ENCODE measurements around the gene NAPSA. TPM values are rescaled to one million over a fixed set of nuclear protein-coding genes. Genes with fewer than 3 reads are reported as not detected.

The NAPSA gene
- total and polyA plus RNA-seq, 2 of the 8 experiments (the other 6 are each of a cell fraction or from before 2014, with no cell fraction given), result 0.71 to 0.73 TPM

GRCh38 chr19:50328873-50329145 is 36.6 kb downstream of the NAPSA start:
- Histone ChIP-seq H2AK5ac (ENCODE audit: low read depth, low read length) (no peak overlapping the region), H3K4ac (replicated peaks; ENCODE audit: insufficient read length, low read depth, low read length) (no peak overlapping the region), H3K27ac (ENCODE audit: low read depth, low read length) (no peak overlapping the region), H4K5ac (ENCODE audit: insufficient read length, low read depth, low read length) (no peak overlapping the region), H3K23me2 (ENCODE audit: low read depth, low read length) (peaks cover 42% of the 10 kb centered on the region), H3K9me3 (ENCODE audit: insufficient read depth in 2 of 2, low read depth in 1 of 2, low read length in 1 of 2) (no peaks in the 10 kb centered on the region), H3K79me1 (ENCODE audit: low read depth, low read length) (peaks cover 6% of the 10 kb centered on the region; the same call in 1 of the 2 replicates), H2BK15ac (ENCODE audit: low read length) (no peak overlapping the region), H2BK12ac (ENCODE audit: low read depth, low read length) (no peak overlapping the region), H3K18ac (ENCODE audit: extremely low read depth, low read length) (no peak overlapping the region), H2AFZ (ENCODE audit: low read length) (no peak overlapping the region), H3K4me1 (replicated peaks in 1 of 4; ENCODE audit: control insufficient read depth in 3 of 4, insufficient read depth in 4 of 4, low read length in 3 of 4) (peaks cover 2 to 28% (median 13%) of the 10 kb centered on the region in 4 experiments), H3K27me3 (replicated peaks in 1 of 4; ENCODE audit: control insufficient read depth in 3 of 4, extremely low read depth in 1 of 4, insufficient read depth in 3 of 4, low read length in 3 of 4) (peaks cover 5 to 15% (median 12%) of the 10 kb centered on the region in 4 experiments; a peak in 6 of 7 replicates), H2BK5ac (ENCODE audit: low read depth, low read length) (no peak overlapping the region), H4K8ac (ENCODE audit: extremely low read depth, insufficient read depth, low read length) (no peak overlapping the region), H3K23ac (ENCODE audit: insufficient read length) (no peak overlapping the region), H4K91ac (replicated peaks; ENCODE audit: insufficient read length, low read length) (no peak overlapping the region), H3K14ac (ENCODE audit: insufficient read length) (no peak overlapping the region), H4K20me1 (replicated peaks in 1 of 2; ENCODE audit: control insufficient read depth in 1 of 2, insufficient read depth in 2 of 2, low read length in 2 of 2) (peaks cover 14 to 17% of the 10 kb centered on the region in 2 experiments), H3K79me2 (ENCODE audit: control insufficient read depth in 1 of 2, insufficient read depth in 2 of 2, low read length in 2 of 2) (peaks cover 3 to 10% of the 10 kb centered on the region in 2 experiments; a peak in 2 of 4 replicates), H3K4me3 (ENCODE audit: extremely low read depth in 1 of 4, insufficient read depth in 2 of 4, low read depth in 3 of 4, low read length in 4 of 4) (peak overlapping the region in 2 of 4 experiments; percentile 32 to 66; a peak in 2 of 8 replicates), H3K4me2 (ENCODE audit: insufficient read depth in 1 of 2, low read depth in 2 of 2, low read length in 2 of 2) (peak overlapping the region; percentile 75 to 89; a peak in 2 of 4 replicates), H3K9ac (replicated peaks in 1 of 4; ENCODE audit: extremely low read depth in 1 of 4, low read depth in 3 of 4, low read length in 3 of 4) (peak overlapping the region in 1 of 4 experiments; percentile 66; a peak in 2 of 7 replicates), H3K56ac (replicated peaks; ENCODE audit: insufficient read length, low read depth, low read length) (no peak overlapping the region), H3K36me3 (ENCODE audit: control insufficient read depth in 2 of 4, insufficient read depth in 4 of 4, low read length in 3 of 4) (no peaks in the 10 kb centered on the region; a peak in 1 of 8 replicates), H2BK20ac (ENCODE audit: low read length) (no peak overlapping the region), H2BK120ac (replicated peaks; ENCODE audit: low read depth, low read length) (no peak overlapping the region)
- CTCF ChIA-PET (ENCODE audit: partially characterized antibody), result interaction anchor here (0.8 to 3.0 kb wide), 13 partner anchors 12 to 181 kb away, joined by 3 to 10 read pairs (median 4); no protein-coding TSS in a partner anchor
- no peak for DNase-seq (ENCODE audit: low read depth in 1 of 2, low spot score in 2 of 2)
- 5% methylated on average over 4 of the region's 40 CpGs; no CpG with 5 or more reads in 1 of the 2 experiments for WGBS, 2 experiments (ENCODE audit: extremely low coverage in 1 of 2, insufficient coverage in 1 of 2, insufficient read length in 1 of 2, insufficient replicate concordance in 2 of 2, low coverage in 1 of 2, low lambda C conversion rate in 2 of 2, missing lambda C conversion rate in 1 of 2)
- FAIRE-seq, result no peak
- POLR2A ChIA-PET (ENCODE audit: partially characterized antibody), result interaction anchor here (0.6 to 4.3 kb wide), 9 partner anchors 8 to 66 kb away, joined by 3 to 40 read pairs (median 4); partner anchors contain the start of gene POLD1
- no peak for TF ChIP-seq EGR1 (IDR thresholded peaks at IDR 0.05; ENCODE audit: borderline replicate concordance, low read depth, low read length)
- TF ChIP-seq SP4 (IDR thresholded peaks at IDR 0.05; ENCODE audit: low read length), result no peak
- peak in 1 of 3 experiments; percentile 21; a peak in 1 of 4 replicates for TF ChIP-seq CTCF (IDR thresholded peaks at IDR 0.05; ENCODE audit: control extremely low read depth in 1 of 3, insufficient read depth in 1 of 3, low read depth in 1 of 3, low read length in 3 of 3)
- TF ChIP-seq SP2 (IDR thresholded peaks at IDR 0.05; ENCODE audit: low read length), result no peak

All from H1 (cell line).